GM23338 (cell line): ENCODE data around the gene SVBP. TPM values are rescaled to one million over a fixed set of nuclear protein-coding genes. Genes with fewer than 3 reads are reported as not detected.

Source experiments
- ATAC-seq: fragments of 200-7000 bp; cut with Tn5 transposase; 3 replicates; pipeline ENCODE4 v1.9.1; 2020
- DNase-seq: peaks from one replicate; pipeline ENCODE4 v3.0.0-alpha.2; 2015; ENCODE audit warnings: low spot score
- H2AFZ ChIP-seq: fragments of 200-600 bp; sonication (generic); 2 replicates; pipeline ENCODE4 v1.8.0; 2016; ENCODE audit warnings: antibody characterized with exemption, mild to moderate bottlenecking, moderate library complexity
- H3F3A ChIP-seq: fragments of 200-600 bp; sonication (generic); replicated peaks from 2 replicates; pipeline ENCODE4 v1.8.0; 2017; ENCODE audit warnings: antibody characterized with exemption, mixed run types, low read depth
- H3K27ac ChIP-seq: fragments of 200-600 bp; sonication (generic); 2 replicates; pipeline ENCODE4 v1.6.1; 2016; ENCODE audit warnings: low read depth
- H3K27me3 ChIP-seq: fragments of 200-600 bp; sonication (generic); 2 replicates; pipeline ENCODE4 v1.8.0; 2016; ENCODE audit warnings: mild to moderate bottlenecking, mixed run types, moderate library complexity; ENCODE audit not compliant: insufficient read depth
- H3K36me3 ChIP-seq: fragments of 200-600 bp; sonication (generic); 2 replicates; pipeline ENCODE4 v1.8.0; 2016; ENCODE audit warnings: mild to moderate bottlenecking; ENCODE audit not compliant: insufficient read depth
- H3K4me1 ChIP-seq: fragments of 200-600 bp; sonication (generic); 2 replicates; pipeline ENCODE4 v1.8.0; 2016; ENCODE audit warnings: mild to moderate bottlenecking, moderate library complexity; ENCODE audit not compliant: insufficient read depth
- H3K4me2 ChIP-seq: fragments of 200-600 bp; sonication (generic); 2 replicates; pipeline ENCODE4 v1.7.1; 2017; ENCODE audit warnings: mixed run types
- H3K4me3 ChIP-seq: fragments of 200-600 bp; sonication (generic); 2 replicates; pipeline ENCODE4 v1.6.1; 2016; ENCODE audit warnings: mixed run types
- H3K79me2 ChIP-seq: fragments of 200-600 bp; sonication (generic); replicated peaks from 2 replicates; pipeline ENCODE4 v1.8.0; 2017; ENCODE audit warnings: mild to moderate bottlenecking; ENCODE audit not compliant: insufficient read depth
- H3K9me2 ChIP-seq: fragments of 200-600 bp; sonication (generic); 2 replicates; pipeline ENCODE4 v1.8.0; 2017; ENCODE audit not compliant: insufficient read depth
- H4K20me1 ChIP-seq: fragments of 200-600 bp; sonication (generic); replicated peaks from 2 replicates; pipeline ENCODE4 v1.8.0; 2017; ENCODE audit warnings: mild to moderate bottlenecking; ENCODE audit not compliant: insufficient read depth
- H3K27ac Mint-ChIP-seq: 2 replicates; pipeline ENCODE4 v1.8.0; 2020; ENCODE audit warnings: inconsistent platforms, mild to moderate bottlenecking, moderate library complexity, mixed read lengths
- H3K27me3 Mint-ChIP-seq: 3 replicates; pipeline ENCODE4 v1.8.0; 2022; ENCODE audit warnings: low read depth, mild to moderate bottlenecking, moderate library complexity, mixed read lengths, inconsistent platforms; ENCODE audit not compliant: insufficient read depth, poor library complexity
- H3K36me3 Mint-ChIP-seq: 3 replicates; pipeline ENCODE4 v1.8.0; 2021; ENCODE audit warnings: low read depth, mild to moderate bottlenecking, inconsistent platforms, moderate library complexity, mixed read lengths
- H3K4me1 Mint-ChIP-seq: 3 replicates; pipeline ENCODE4 v1.8.0; 2020; ENCODE audit warnings: mild to moderate bottlenecking, inconsistent platforms, mixed read lengths
- H3K4me3 Mint-ChIP-seq: 3 replicates; pipeline ENCODE4 v1.8.0; 2021; ENCODE audit warnings: moderate library complexity, mild to moderate bottlenecking, inconsistent platforms, mixed read lengths
- H3K9me3 Mint-ChIP-seq: 3 replicates; pipeline ENCODE4 v1.8.0; 2020; ENCODE audit warnings: moderate library complexity, mild to moderate bottlenecking, inconsistent platforms, mixed read lengths
- CREB1 ChIP-seq: fragments of 250-450 bp; sonication (Bioruptor Pico); IDR thresholded peaks from 2 replicates; pipeline ENCODE4 v1.5.0; 2020; ENCODE audit warnings: low read depth, mild to moderate bottlenecking, moderate library complexity
- EZH2 ChIP-seq: fragments of 200-600 bp; sonication (generic); IDR thresholded peaks from one replicate; pipeline ENCODE4 v1.8.0; 2017; ENCODE audit warnings: antibody characterized with exemption, mild to moderate bottlenecking, low read depth; ENCODE audit not compliant: unreplicated experiment
- EZH2phosphoT487 ChIP-seq: fragments of 200-600 bp; sonication (generic); IDR thresholded peaks from one replicate; pipeline ENCODE4 v1.8.1; 2018; ENCODE audit warnings: antibody characterized with exemption; ENCODE audit not compliant: unreplicated experiment
- NANOG ChIP-seq: IDR thresholded peaks from 2 replicates; pipeline ENCODE4 v1.6.1; 2016; ENCODE audit warnings: antibody characterized with exemption, borderline replicate concordance
- POLR2AphosphoS5 ChIP-seq: IDR thresholded peaks from 2 replicates; pipeline ENCODE4 v1.6.1; 2016; ENCODE audit warnings: antibody characterized with exemption, low read depth
- STAT1 ChIP-seq: IDR thresholded peaks from one replicate; pipeline ENCODE4 v1.6.1; 2016; ENCODE audit warnings: antibody characterized with exemption; ENCODE audit not compliant: unreplicated experiment
- ZNF114 ChIP-seq: fragments of 250-450 bp; sonication (Bioruptor Pico); IDR thresholded peaks from 2 replicates; pipeline ENCODE4 v1.5.0; 2020; ENCODE audit warnings: mild to moderate bottlenecking, moderate library complexity
- ZNF331 ChIP-seq: fragments of 250-450 bp; sonication (Bioruptor Pico); IDR thresholded peaks from 2 replicates; pipeline ENCODE4 v1.5.0; 2020; ENCODE audit warnings: low read depth, mild to moderate bottlenecking, moderate library complexity
- polyA plus RNA-seq: library from polyadenylated mRNA; unstranded; fragments of >200 nt; fragmentation: Nextera tagmentation; extraction: Ambion mirVana; gene quantifications from 2 replicates; pipeline ENCODE4 v1.2.1, GENCODE V29; 2016
- total RNA-seq: library from RNA; depleted of rRNA; stranded (reverse); fragments of >200 nt; shearing (Covaris generic); gene quantifications from 2 replicates; pipeline ENCODE4 v1.2.3, GENCODE V29; 2014
- TF ChIP-seq, protein P1 (sequence below): IDR thresholded peaks from 2 replicates; pipeline ENCODE4 v1.6.1; 2016; ENCODE audit warnings: antibody characterized with exemption
- TF ChIP-seq, protein P2 (sequence below), 2 experiments: fragments of 200-600 bp in 1 of 2; sonication (generic) in 1 of 2; conservative IDR thresholded peaks; 2 replicates each; pipeline versions ENCODE4 v1.5.1 to v1.6.1; 2016 to 2017; ENCODE audit warnings: antibody characterized with exemption in 2 of 2, low read depth in 2 of 2, mild to moderate bottlenecking in 2 of 2, moderate library complexity in 1 of 2
- TF ChIP-seq, protein P3 (sequence below): IDR thresholded peaks from one replicate; pipeline ENCODE4 v1.6.1; 2018; ENCODE audit warnings: antibody characterized with exemption; ENCODE audit not compliant: unreplicated experiment
- TF ChIP-seq, protein P4 (sequence below): fragments of 250-450 bp; sonication (Bioruptor Pico); IDR thresholded peaks from 2 replicates; pipeline ENCODE4 v1.5.0; 2020; ENCODE audit warnings: mild to moderate bottlenecking, moderate library complexity

SVBP gene
- total and polyA plus RNA-seq, 2 experiments from 2014 or later = 22.1 to 82.1 TPM

DNA sequence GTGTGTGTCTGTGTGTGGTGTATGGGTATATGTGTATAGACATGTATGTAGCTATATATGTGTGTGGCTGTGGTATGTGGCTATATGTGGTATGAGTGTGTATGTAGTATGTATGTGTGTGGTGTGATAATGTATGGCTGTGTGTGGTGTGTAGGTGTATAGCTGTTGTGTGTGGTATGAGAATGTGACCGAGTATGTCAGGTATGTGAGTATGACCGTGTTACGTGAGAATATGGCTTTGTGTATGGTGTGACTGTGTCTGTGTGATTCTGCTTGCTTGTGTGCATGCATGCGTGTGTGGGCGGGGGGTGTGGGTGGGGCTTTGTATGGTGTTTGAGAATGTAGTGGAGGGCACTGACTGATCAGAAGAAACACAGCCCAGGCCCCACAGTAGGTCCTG lies 32.7 kb upstream of the SVBP start (continued):
- TF ChIP-seq CREB1 (CRISPR knock-in tag) = no peak

DNA sequence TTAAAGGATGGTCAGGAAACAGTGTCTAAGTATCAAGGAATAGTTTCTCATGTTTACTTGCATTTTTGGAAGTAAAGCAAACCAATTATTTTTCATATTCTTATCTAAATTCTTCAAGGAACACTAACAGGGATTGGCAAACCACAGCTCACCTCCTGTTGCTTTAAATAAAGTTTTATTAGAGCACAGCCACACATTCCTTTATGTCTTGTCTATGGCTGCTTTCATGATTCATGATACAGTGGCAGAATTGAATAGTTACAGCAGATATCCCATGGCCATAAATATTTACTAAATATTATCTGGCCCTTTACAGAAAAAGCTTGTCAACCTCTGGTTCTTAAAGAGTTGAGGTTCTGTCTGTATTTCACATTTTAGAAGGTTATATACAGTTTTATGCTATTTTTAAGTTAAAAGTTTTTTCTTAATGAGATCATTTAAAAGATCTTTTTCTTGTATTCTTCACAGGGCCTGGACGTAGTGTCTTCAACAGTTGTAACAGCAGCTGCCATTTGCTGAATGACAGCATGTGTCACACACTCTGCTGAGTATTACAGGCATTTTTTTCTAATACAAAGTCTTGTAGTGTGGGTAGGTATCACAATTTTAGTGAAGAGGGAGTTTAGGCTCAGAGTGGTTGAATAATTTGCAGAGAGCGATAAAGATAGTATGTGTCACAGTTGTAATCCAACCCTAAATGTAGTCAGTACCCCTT lies 31.8 kb upstream of the SVBP start:
- Histone ChIP-seq H3K4me1 (peaks cover 27% of the 10 kb centered on the region), H3K36me3 (peaks cover 14% of the 10 kb centered on the region; the same call in 1 of the 2 replicates), H2AFZ (no peak overlapping the region), H3K27me3 (no peaks in the 10 kb centered on the region), H3K4me3 (no peak overlapping the region), H3K9me2 (no peaks in the 10 kb centered on the region), H3K79me2 (peaks cover 25% of the 10 kb centered on the region), H3K4me2 (peak overlapping the region; percentile 99; the same call in 1 of the 2 replicates), H4K20me1 (0 out of 2 replicates have a peak, but pooled peaks cover 4% of the 10 kb centered on the region), H3F3A (no peaks in the 10 kb centered on the region), H3K27ac (no peak overlapping the region)
- no peak for ATAC-seq
- H3K4me3 Mint-ChIP-seq = no peak overlapping the region
- peaks cover 4% of the 10 kb centered on the region for H3K27me3 Mint-ChIP-seq
- no peak for DNase-seq
- no peak overlapping the region; the same call in 1 of the 2 replicates for H3K27ac Mint-ChIP-seq
- no peaks in the 10 kb centered on the region; the same call in 2 of the 3 replicates for H3K9me3 Mint-ChIP-seq
- H3K4me1 Mint-ChIP-seq = peaks cover 20% of the 10 kb centered on the region
- peaks cover 41% of the 10 kb centered on the region for H3K36me3 Mint-ChIP-seq
- TF ChIP-seq, protein P1, sequence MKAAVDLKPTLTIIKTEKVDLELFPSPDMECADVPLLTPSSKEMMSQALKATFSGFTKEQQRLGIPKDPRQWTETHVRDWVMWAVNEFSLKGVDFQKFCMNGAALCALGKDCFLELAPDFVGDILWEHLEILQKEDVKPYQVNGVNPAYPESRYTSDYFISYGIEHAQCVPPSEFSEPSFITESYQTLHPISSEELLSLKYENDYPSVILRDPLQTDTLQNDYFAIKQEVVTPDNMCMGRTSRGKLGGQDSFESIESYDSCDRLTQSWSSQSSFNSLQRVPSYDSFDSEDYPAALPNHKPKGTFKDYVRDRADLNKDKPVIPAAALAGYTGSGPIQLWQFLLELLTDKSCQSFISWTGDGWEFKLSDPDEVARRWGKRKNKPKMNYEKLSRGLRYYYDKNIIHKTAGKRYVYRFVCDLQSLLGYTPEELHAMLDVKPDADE = no peak
- no peak for TF ChIP-seq ZNF114 (CRISPR knock-in tag)
- no peak for TF ChIP-seq STAT1
- TF ChIP-seq, protein P2, sequence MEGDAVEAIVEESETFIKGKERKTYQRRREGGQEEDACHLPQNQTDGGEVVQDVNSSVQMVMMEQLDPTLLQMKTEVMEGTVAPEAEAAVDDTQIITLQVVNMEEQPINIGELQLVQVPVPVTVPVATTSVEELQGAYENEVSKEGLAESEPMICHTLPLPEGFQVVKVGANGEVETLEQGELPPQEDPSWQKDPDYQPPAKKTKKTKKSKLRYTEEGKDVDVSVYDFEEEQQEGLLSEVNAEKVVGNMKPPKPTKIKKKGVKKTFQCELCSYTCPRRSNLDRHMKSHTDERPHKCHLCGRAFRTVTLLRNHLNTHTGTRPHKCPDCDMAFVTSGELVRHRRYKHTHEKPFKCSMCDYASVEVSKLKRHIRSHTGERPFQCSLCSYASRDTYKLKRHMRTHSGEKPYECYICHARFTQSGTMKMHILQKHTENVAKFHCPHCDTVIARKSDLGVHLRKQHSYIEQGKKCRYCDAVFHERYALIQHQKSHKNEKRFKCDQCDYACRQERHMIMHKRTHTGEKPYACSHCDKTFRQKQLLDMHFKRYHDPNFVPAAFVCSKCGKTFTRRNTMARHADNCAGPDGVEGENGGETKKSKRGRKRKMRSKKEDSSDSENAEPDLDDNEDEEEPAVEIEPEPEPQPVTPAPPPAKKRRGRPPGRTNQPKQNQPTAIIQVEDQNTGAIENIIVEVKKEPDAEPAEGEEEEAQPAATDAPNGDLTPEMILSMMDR (conservative IDR thresholded peaks at IDR 0.05; ENCODE audit: low read depth in 2 of 2) = no peak
- TF ChIP-seq CREB1 (CRISPR knock-in tag) = no peak
- TF ChIP-seq ZNF331 (CRISPR knock-in tag) = no peak
- TF ChIP-seq NANOG = no peak
- TF ChIP-seq, protein P3, sequence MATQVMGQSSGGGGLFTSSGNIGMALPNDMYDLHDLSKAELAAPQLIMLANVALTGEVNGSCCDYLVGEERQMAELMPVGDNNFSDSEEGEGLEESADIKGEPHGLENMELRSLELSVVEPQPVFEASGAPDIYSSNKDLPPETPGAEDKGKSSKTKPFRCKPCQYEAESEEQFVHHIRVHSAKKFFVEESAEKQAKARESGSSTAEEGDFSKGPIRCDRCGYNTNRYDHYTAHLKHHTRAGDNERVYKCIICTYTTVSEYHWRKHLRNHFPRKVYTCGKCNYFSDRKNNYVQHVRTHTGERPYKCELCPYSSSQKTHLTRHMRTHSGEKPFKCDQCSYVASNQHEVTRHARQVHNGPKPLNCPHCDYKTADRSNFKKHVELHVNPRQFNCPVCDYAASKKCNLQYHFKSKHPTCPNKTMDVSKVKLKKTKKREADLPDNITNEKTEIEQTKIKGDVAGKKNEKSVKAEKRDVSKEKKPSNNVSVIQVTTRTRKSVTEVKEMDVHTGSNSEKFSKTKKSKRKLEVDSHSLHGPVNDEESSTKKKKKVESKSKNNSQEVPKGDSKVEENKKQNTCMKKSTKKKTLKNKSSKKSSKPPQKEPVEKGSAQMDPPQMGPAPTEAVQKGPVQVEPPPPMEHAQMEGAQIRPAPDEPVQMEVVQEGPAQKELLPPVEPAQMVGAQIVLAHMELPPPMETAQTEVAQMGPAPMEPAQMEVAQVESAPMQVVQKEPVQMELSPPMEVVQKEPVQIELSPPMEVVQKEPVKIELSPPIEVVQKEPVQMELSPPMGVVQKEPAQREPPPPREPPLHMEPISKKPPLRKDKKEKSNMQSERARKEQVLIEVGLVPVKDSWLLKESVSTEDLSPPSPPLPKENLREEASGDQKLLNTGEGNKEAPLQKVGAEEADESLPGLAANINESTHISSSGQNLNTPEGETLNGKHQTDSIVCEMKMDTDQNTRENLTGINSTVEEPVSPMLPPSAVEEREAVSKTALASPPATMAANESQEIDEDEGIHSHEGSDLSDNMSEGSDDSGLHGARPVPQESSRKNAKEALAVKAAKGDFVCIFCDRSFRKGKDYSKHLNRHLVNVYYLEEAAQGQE = no peak
- TF ChIP-seq EZH2 = no peak
- TF ChIP-seq POLR2AphosphoS5 = no peak
- no peak for TF ChIP-seq EZH2phosphoT487
- TF ChIP-seq, protein P4, sequence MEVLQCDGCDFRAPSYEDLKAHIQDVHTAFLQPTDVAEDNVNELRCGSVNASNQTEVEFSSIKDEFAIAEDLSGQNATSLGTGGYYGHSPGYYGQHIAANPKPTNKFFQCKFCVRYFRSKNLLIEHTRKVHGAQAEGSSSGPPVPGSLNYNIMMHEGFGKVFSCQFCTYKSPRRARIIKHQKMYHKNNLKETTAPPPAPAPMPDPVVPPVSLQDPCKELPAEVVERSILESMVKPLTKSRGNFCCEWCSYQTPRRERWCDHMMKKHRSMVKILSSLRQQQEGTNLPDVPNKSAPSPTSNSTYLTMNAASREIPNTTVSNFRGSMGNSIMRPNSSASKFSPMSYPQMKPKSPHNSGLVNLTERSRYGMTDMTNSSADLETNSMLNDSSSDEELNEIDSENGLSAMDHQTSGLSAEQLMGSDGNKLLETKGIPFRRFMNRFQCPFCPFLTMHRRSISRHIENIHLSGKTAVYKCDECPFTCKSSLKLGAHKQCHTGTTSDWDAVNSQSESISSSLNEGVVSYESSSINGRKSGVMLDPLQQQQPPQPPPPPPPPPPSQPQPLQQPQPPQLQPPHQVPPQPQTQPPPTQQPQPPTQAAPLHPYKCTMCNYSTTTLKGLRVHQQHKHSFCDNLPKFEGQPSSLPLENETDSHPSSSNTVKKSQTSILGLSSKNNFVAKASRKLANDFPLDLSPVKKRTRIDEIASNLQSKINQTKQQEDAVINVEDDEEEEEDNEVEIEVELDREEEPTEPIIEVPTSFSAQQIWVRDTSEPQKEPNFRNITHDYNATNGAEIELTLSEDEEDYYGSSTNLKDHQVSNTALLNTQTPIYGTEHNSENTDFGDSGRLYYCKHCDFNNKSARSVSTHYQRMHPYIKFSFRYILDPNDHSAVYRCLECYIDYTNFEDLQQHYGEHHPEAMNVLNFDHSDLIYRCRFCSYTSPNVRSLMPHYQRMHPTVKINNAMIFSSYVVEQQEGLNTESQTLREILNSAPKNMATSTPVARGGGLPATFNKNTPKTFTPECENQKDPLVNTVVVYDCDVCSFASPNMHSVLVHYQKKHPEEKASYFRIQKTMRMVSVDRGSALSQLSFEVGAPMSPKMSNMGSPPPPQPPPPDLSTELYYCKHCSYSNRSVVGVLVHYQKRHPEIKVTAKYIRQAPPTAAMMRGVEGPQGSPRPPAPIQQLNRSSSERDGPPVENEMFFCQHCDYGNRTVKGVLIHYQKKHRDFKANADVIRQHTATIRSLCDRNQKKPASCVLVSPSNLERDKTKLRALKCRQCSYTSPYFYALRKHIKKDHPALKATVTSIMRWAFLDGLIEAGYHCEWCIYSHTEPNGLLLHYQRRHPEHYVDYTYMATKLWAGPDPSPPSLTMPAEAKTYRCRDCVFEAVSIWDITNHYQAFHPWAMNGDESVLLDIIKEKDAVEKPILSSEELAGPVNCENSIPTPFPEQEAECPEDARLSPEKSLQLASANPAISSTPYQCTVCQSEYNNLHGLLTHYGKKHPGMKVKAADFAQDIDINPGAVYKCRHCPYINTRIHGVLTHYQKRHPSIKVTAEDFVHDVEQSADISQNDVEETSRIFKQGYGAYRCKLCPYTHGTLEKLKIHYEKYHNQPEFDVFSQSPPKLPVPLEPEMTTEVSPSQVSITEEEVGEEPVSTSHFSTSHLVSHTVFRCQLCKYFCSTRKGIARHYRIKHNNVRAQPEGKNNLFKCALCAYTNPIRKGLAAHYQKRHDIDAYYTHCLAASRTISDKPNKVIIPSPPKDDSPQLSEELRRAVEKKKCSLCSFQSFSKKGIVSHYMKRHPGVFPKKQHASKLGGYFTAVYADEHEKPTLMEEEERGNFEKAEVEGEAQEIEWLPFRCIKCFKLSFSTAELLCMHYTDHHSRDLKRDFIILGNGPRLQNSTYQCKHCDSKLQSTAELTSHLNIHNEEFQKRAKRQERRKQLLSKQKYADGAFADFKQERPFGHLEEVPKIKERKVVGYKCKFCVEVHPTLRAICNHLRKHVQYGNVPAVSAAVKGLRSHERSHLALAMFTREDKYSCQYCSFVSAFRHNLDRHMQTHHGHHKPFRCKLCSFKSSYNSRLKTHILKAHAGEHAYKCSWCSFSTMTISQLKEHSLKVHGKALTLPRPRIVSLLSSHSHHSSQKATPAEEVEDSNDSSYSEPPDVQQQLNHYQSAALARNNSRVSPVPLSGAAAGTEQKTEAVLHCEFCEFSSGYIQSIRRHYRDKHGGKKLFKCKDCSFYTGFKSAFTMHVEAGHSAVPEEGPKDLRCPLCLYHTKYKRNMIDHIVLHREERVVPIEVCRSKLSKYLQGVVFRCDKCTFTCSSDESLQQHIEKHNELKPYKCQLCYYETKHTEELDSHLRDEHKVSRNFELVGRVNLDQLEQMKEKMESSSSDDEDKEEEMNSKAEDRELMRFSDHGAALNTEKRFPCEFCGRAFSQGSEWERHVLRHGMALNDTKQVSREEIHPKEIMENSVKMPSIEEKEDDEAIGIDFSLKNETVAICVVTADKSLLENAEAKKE (CRISPR knock-in tag) = no peak
